M059J (cell line): ENCODE results near the gene SSR1. TPM values are rescaled to one million over a fixed set of nuclear protein-coding genes. Genes with fewer than 3 reads are reported as not detected.
"Not testable (repeated sequence)": the region's sequence is repeated elsewhere in the genome, so short reads cannot be mapped to it uniquely, and the experiment has no call there.

ENCODE experiments used
- DNase-seq: peaks from one replicate; pipeline ENCODE4 v3.0.0-alpha.2; 2012; ENCODE audit warnings: low read depth
- total RNA-seq: library from RNA; depleted of rRNA; stranded (reverse); fragments of >200 nt; shearing (Covaris generic); gene quantifications from 2 replicates; pipeline ENCODE4 v1.2.3, GENCODE V29; 2014

SSR1 gene
- total RNA-seq, 1 experiment from 2014 or later, result 284 TPM

DNA sequence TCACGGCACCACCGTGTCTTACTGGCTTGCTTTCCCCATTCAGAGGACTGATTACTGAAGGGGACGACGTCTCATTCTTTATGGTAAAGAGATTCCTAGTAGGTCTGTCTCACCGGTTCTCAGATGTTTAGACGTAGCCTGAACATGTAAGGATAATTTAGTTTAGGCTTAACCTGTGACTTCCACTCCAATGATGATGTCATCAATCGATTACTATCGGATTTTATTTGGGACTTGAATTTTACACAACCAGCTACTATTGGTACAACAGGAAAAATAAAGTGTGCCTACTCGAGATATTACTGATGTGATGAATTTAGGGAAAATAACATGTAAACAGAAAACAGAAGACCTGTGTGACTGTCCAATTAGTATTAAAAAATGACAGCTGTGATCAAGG is 4.5 kb upstream of the SSR1 start:
- no peak for DNase-seq

DNA sequence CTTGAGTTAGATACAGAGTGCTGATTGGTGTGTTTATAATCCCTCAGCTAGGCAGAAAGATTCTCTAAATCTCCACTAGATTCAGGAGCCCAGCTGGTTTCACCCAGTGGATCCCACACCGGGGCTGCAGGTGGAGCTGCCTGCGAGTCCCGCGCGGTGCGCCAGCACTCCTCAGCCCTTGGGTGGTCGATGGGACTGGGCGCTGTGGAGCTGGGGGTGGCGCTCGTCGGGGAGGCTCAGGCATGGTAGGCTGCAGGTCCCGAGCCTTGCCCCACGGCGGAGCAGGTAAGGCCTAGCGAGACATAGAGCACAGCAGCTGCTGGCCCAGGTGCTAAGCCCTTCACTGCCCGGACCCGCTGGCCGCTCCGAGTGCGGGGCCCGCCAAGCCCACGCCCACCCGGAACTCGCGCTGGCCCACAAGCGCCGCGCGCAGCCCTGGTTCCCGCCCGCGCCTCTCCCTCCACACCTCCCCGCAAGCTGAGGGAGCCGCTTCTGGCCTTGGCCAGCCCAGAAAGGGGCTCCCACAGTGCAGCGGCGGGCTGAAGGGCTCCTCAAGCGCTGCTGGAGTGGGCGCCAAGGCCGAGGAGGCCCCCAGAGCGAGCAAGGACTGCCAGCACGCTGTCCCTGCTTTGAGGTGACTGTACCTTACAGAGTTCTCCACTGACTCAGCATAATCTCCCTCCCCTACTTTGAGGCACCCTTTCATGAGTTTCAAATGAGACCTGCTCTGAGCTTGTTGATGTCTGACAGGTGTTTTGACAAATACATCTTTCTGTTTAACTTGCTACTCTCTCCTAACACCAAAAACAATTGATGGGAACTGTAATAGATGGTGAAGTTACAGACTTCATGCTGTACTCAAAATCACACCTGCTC is 3.9 kb upstream of the SSR1 start:
- DNase-seq, result no peak

GRCh38 chr6:7315948-7316365 is 3.0 kb upstream of the SSR1 start:
- no peak for DNase-seq

- not testable (repeated sequence) for DNase-seq
These were observed 2.3 kb upstream of the SSR1 start for GRCh38 chr6:7315087-7315947.

GRCh38 chr6:7314414-7314813 is 1.4 kb upstream of the SSR1 start:
- no peak for DNase-seq

DNA sequence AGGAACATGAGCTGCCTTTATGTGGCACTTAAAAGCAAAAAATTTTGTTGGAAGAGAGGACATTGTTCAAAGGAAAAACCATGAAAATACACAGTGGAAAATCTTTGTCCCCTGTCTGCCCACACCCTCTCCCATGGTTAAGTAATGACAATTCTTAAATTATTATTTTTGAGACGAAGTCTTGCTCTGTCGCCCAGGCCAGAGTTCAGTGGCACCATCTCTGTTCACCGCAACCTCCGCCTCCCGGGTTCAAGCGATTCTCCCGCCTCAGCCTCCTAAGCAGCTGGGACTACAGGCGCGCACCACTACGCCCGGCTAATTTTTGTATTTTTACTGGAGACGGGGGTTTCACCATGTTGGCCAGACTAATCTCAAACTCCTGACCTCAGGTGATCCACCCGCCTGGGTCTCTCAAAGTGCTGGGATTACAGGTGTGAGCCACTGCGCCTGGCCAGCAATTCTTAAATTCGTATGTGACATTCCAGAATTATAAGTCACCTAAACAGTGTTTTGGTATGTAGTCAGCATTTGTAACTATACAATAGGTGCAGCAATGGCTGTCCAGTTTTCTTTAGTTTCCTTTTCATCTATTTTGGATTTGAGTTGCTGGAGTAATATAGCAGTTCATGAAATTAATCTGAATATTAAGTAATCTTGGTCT is 636 bp upstream of the SSR1 start:
- DNase-seq, result peak; percentile 43

GRCh38 chr6:7311917-7312615 is 933 bp downstream of the SSR1 start:
- peak; percentile 28 for DNase-seq

DNA sequence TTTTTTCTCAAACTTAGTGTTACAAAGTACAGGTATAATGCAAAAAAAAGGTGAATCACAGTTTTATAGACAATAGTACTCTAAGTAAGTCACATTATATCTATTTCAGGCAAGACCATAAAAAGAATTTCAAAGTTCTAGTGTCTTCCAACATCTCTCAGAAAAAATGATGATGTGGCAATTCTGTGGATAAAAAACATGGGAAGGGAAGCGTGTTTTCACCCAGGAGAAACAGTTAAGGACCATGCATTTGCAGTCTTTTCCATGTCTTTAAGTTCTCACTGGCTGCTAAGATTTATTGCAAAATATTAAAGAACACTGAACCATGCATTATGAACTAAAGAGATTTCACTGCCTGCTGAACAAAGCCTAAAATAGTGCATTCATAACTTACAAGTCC is 1.8 kb downstream of the SSR1 start:
- no peak for DNase-seq

DNA sequence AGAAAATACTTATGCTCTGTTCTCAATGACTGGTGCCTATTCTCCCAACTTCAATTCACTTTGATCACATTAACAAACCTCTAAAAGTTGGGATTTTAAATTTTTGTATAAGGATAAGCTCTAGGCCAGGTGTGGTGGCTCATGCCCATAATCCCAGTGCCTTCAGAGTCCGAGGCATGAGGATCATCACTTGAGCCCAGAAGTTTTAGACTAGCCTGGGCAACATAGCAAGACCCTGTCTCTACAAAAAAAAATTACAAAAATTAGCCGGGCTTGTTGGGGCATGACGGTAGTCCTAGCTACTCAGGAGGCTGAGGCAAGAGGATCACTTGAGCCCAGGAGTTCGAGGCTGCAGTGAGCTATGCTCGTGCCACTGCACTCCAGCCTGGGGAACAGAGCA is 3.9 kb downstream of the SSR1 start:
- DNase-seq, result no peak

DNA sequence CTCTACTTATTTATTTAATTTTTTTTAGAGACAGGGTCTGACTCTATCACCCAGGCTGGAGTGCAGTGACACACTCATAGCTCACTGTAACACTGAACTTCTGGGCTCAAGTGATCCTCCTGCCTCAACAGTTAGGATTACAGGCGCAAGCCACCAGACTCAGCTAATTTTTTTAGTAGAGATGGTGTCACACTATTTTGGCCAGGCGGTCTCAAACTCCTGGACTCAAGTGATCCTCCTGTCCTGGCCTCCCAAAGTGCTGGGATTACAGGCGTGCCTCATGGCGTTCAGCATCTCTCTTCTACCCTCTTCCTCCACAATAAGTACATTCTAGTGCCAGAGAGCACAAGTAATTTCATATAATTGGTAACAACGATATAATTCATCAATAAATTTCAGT is 5.5 kb downstream of the SSR1 start:
- no peak for DNase-seq

GRCh38 chr6:7304821-7305220 is 8.2 kb downstream of the SSR1 start:
- no peak for DNase-seq

DNA sequence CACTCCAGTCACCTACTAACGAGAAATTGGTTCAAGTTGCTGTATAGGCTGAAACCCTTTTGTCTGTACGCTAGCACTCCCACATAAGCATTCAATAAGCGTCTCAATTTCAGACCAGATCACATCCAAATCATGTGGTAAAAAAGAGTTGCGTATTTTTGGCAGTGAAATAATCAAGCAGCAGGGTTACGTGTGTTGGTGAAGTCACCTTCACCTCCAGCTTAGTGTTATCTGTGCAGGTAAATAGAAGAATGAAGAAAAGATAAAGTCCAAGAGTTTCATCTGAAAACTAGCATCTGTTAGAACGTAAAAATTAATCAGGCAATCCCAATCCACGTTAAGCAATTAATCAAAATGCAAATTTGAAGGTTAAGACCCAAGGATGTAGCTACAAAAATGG is 11.3 kb downstream of the SSR1 start:
- no peak for DNase-seq

- DNase-seq, result no peak
These were observed 12.1 kb downstream of the SSR1 start for GRCh38 chr6:7300926-7301325.

GRCh38 chr6:7298113-7298512 is 14.9 kb downstream of the SSR1 start:
- no peak for DNase-seq

GRCh38 chr6:7296602-7297001 is 16.4 kb downstream of the SSR1 start:
- no peak for DNase-seq

DNA sequence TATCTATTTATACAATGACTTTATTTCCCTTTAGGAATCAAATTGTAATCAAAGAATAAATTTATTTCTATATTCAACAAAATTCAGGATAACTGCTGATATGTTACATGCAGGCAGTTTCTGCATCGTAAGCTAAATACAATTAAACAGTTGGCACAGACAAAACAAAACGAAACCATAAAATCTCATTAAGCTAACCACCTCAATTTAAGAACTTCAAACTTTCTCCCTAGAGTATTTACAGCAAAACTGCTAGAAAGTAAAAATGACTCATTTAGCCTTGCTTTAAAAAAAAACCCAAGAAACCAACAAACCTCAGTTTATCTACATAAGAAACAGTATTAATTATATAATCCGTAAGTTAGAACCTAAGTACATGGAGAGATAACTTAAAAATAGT is 17.1 kb downstream of the SSR1 start:
- DNase-seq, result no peak

DNA sequence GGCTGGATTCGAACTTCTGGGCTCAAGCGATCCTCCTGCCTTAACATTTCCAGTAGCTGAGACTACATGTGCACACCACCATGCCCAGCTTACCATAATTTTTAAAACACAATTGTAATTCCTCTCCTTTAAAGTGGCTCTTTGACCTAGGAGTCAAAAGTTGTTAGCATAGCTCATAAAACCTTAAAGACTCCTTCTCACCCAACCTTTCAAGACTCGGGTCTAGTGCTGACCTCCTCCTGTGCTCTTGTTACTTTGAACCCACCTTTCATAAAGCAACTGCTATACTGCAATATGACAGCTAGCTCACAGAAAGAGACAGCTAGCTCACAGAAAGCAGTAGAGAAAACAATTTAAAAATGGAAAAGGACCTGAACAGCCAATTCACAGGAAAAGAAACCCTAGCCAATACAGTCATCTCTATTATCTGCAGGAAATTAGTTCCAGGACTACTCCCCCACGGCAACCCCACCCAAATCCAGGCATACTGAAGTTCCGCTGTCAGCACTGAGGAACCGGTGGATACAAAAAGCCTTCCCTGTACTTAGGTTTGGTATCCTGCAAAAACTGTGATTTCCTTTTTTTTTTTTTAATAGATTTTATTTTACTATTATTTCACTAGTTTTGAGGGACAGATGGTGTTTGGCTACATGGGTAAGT is 20.3 kb downstream of the SSR1 start:
- DNase-seq, result no peak

DNA sequence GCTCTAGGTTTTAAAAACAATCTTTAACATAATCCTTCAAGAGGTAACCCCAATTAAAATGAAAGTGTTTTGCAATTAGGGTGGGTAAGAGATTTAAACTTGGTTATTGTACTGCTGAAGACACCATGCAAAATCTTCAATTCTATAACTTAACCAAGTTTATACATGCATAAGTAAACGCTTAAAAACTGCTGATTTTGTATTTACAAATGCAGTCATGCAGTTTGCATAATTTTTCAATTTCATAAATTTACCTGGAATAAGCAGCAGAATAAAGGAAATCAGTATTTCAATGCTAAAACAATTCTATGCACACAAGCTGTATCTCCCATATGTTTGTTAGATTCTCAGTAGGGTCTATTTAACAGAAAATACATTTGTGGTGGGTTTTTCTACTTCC is 22.9 kb downstream of the SSR1 start:
- no peak for DNase-seq

DNA sequence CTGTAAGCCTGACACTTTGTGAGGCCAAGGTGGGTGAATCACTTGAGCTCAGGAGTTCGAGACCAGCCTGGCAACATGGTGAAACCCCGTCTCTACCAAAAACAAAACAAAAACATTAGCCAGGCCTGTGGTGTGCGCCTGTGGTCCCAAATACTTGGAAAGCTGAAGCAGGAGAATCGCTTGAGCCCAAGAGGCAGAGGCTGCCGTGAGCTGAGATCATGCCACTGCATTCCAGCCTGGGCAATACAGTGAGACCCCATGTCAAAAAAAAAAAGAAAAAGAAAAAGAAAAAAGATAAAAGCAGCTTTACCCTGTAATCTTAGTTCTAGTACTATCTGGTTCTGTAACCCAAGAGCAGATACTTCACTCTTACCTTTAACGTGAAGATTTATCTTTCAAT is 27.6 kb downstream of the SSR1 start:
- no peak for DNase-seq

DNA sequence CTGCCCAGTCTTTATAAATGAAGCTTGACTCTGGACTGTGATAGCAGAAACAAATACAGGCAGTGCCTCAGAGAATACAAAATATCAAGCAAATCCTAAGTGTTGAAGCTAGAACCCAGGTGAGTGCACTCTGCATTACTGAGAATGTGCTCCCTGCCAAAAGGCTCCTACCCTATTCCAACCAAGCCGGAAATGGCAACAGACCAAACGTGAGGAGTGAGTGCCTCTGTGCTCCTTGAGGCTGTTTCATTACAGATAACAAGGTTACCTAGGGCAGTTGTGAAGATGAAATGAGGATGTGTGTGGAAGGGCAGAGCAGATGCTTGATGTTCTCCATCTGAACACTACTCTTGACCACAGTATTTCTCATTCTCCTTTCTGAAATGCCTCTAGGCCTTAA is 29.3 kb downstream of the SSR1 start:
- no peak for DNase-seq
